ENCODE data around the gene SNX27.
A peak's percentile ranks its signal among the peaks of the same experiment; 100 is the strongest.
"Not testable (repeated sequence)": the region's sequence is repeated elsewhere in the genome, so short reads cannot be mapped to it uniquely, and the experiment has no call there.

SNX27 gene

DNA sequence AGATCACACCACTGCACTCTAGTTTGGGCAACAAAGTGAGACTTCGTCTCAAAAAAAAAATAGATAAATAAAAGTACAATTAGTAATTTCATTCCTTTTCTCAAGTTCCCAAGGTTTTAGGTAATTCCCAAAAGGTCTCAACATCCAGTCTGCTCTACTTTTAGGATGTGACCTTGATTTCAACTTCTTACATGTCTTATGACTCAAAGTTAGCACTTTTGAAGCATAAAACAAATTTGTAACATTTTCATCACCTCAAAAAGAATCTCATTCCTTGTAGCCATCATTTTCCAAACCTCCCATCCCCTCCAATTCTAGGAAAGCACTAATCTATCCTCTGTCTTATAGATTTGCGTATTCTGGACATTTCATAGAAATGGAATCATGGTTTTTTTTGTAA is 32.2 kb downstream of the SNX27 start:
- DNase-seq (ENCODE audit: low spot score), result no peak
- TF ChIP-seq, protein P1, sequence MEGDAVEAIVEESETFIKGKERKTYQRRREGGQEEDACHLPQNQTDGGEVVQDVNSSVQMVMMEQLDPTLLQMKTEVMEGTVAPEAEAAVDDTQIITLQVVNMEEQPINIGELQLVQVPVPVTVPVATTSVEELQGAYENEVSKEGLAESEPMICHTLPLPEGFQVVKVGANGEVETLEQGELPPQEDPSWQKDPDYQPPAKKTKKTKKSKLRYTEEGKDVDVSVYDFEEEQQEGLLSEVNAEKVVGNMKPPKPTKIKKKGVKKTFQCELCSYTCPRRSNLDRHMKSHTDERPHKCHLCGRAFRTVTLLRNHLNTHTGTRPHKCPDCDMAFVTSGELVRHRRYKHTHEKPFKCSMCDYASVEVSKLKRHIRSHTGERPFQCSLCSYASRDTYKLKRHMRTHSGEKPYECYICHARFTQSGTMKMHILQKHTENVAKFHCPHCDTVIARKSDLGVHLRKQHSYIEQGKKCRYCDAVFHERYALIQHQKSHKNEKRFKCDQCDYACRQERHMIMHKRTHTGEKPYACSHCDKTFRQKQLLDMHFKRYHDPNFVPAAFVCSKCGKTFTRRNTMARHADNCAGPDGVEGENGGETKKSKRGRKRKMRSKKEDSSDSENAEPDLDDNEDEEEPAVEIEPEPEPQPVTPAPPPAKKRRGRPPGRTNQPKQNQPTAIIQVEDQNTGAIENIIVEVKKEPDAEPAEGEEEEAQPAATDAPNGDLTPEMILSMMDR (conservative IDR thresholded peaks at IDR 0.05; ENCODE audit: low read depth), result no peak
- CTCF ChIA-PET, result no interaction called here
- peak overlapping the region; percentile 34 for H3K27ac ChIP-seq
- POLR2A ChIA-PET (ENCODE audit: low non-redundant PET), result no interaction called here

DNA sequence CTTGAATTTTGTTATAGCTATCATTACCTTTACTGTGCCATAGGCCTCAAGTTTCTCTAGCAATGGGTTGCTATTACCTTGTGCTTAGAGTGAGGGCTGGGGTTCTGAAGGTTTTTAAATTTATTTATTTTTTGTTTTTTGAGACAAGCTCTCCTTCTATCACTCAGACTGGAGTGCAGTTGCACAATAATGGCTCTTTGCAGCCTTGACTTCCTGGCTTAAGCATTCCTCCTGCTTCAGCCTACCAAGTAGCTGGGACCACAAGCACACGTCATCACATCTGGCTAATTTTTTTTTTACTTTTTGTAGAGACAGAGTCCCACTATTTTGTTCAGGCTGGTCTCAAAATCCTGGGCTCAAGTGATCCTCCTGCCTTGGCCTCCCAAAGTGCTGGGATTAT is 41.5 kb downstream of the SNX27 start:
- POLR2A ChIA-PET (ENCODE audit: low non-redundant PET), result no interaction called here
- no peak overlapping the region for H3K27ac ChIP-seq
- no peak for DNase-seq (ENCODE audit: low spot score)
- CTCF ChIA-PET, result no interaction called here
- TF ChIP-seq, protein P1 (conservative IDR thresholded peaks at IDR 0.05; ENCODE audit: low read depth), result no peak

DNA sequence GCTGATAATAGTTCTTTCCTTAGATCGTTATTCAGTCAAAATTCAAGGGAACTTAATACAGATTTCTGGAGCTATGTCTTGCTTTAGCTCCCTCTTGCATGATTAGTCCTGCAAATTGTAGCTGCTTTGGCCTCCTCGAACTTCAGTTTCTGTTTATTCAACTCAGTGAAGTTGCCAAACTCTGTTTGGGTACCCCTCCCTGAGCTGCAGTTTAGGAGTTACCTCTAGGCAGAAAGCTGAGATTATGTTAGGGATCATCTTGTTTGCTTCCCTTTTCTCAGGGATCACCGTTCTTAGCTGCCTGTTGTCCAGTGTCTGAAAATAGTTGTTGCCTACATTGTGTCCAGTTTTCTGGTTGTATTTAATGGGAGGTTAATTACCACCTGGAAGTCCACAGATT is 43.5 kb downstream of the SNX27 start:
- no peak for DNase-seq (ENCODE audit: low spot score)
- TF ChIP-seq, protein P1 (conservative IDR thresholded peaks at IDR 0.05; ENCODE audit: low read depth), result no peak
- no peak overlapping the region for H3K27ac ChIP-seq
- ChIA-PET CTCF (interaction anchor here (0.7 to 0.9 kb wide), 2 partner anchors 20 to 420 kb away, joined by 3 to 4 read pairs; no protein-coding TSS in a partner anchor), POLR2A (ENCODE audit: low non-redundant PET) (no interaction called here)

DNA sequence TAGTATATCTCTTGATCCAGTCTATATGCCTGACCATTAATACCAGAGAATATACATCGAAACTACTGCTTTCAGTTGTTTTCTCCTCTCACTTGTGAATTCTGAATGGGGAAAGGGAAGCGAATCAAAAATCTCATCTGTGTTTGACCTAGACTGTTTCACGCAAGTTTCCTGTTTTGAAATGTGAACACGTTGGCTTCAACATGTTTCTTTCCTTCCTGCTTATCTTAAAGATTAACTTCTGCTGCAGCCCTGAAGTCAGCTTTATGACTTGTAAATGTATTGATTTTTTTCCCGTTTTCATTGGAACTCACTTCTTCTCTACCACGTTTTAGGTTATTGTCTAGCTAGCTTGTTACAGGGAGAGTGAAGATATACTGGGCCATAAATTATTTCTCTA is 49.9 kb downstream of the SNX27 start:
- CTCF ChIA-PET, result interaction anchor here (0.7 kb wide), 2 partner anchors 23 to 320 kb away, joined by 3 to 4 read pairs; no protein-coding TSS in a partner anchor
- POLR2A ChIA-PET (ENCODE audit: low non-redundant PET), result no interaction called here
- TF ChIP-seq, protein P1 (conservative IDR thresholded peaks at IDR 0.05; ENCODE audit: low read depth), result no peak
- no peak for DNase-seq (ENCODE audit: low spot score)
- no peak overlapping the region for H3K27ac ChIP-seq

DNA sequence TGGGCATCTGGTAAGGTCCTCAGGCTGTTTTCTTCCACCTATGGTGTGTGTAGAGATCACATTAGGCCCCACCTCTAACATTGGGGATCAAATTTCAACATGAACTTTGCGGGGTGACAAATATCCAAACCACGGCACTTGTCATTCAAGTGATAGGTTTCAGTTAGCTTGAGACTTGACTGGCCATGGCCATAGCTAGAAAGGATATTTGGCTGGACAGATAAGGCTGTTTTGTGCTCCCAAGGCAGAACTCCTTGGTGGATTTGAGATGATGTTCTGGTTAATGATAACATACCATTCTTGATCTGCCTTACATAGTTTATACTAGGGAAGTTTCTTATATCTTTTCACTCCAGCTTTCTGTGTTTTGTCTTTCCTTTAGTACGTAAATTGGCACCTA is 56.2 kb downstream of the SNX27 start:
- POLR2A ChIA-PET (ENCODE audit: low non-redundant PET), result no interaction called here

DNA sequence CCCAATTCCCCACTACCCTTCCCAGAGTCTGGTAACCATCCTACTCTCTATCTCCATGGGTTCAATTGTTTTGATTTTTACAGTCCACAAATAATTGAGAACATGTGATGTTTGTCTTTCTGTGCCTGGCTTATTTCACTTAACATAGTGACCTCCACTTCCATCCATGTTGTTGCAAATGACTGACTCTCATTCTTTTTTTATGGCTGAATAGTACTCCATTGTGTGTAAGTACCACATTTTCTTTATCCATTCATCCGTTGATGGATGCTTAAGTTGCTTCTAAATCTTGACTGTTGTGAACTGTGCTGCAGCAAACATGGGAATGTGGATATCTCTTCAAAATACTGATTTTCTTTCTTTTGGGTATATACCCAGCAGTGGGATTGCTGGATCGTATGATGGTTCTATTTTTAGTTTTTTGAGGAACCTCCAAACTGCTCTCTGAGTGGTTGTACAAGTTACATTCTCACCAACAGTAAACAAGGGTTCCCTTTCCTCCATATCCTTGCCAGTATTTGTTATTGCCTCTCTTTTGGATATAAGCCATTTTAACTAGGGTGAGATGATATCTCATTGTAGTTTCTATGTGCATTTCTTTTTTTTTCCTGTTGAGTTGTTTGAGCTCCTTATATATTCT is 58.3 kb downstream of the SNX27 start:
- DNase-seq (ENCODE audit: low spot score); POLR2A ChIA-PET (ENCODE audit: low non-redundant PET); CTCF ChIA-PET; H3K27ac ChIP-seq: not testable (repeated sequence)

More for the DNA sequence above, 56.2 kb downstream of the SNX27 start:
- TF ChIP-seq, protein P1 (conservative IDR thresholded peaks at IDR 0.05; ENCODE audit: low read depth), result no peak
- DNase-seq (ENCODE audit: low spot score), result no peak
- no peak overlapping the region for H3K27ac ChIP-seq
- CTCF ChIA-PET, result interaction anchor here (0.6 kb wide), 1 partner anchor 42 kb away, joined by 5 read pairs; no protein-coding TSS in a partner anchor

DNA sequence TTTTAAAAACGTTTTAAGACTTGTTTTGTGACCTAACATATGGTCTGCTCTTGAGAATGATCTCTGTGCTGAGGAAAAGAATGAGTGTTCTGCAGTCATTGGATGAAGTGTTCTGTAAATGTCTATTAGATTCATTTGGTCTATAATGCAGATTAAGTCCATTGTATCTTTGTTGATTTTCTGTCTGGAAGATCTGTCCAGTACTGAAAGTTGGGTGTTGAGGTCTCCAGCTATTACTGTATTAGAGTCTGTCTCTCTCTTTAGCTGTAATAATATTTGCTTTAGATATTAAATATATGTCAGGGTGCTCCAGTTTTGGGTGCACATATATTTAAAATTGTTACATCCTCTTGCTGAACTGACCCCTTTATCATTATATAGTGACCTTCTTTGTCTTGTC is 61.6 kb downstream of the SNX27 start:
- TF ChIP-seq, protein P1 (conservative IDR thresholded peaks at IDR 0.05; ENCODE audit: low read depth), result no peak
- ChIA-PET POLR2A (ENCODE audit: low non-redundant PET) (no interaction called here), CTCF (no interaction called here)
- H3K27ac ChIP-seq, result no peak overlapping the region
- no peak for DNase-seq (ENCODE audit: low spot score)

Measured in RWPE1 (cell line).